SK-N-MC (cell line): ENCODE results near the gene PITRM1.

Experiments used
- DNase-seq: peaks from one replicate; pipeline ENCODE4 v3.0.0-alpha.2; 2011; ENCODE audit warnings: low read depth, low spot score
- H3K27ac ChIP-seq: fragments of 200-600 bp; sonication (generic); 2 replicates; pipeline ENCODE4 v1.5.1; 2016; ENCODE audit warnings: mixed run types
- H3K36me3 ChIP-seq: fragments of 200-600 bp; sonication (generic); 2 replicates; pipeline ENCODE4 v1.6.1; 2017; ENCODE audit warnings: antibody characterized with exemption, low read length, mixed read lengths; ENCODE audit not compliant: insufficient read depth
- H3K4me3 ChIP-seq: fragments of 200-600 bp; sonication (generic); 2 replicates; pipeline ENCODE4 v1.5.1; 2016
- H3K9ac ChIP-seq: fragments of 200-600 bp; sonication (generic); 2 replicates; pipeline ENCODE4 v1.8.0; 2017; ENCODE audit warnings: mixed run types, mixed read lengths; ENCODE audit not compliant: insufficient read length
- H3K9me3 ChIP-seq: fragments of 200-600 bp; sonication (generic); 2 replicates; pipeline ENCODE4 v1.6.1; 2017; ENCODE audit warnings: low read depth, mild to moderate bottlenecking, antibody characterized with exemption, low read length, moderate library complexity, mixed read lengths
- EZH2 ChIP-seq: fragments of 200-600 bp; sonication (generic); IDR thresholded peaks from one replicate; pipeline ENCODE4 v1.6.1; 2017; ENCODE audit warnings: antibody characterized with exemption
- FOXP2 ChIP-seq: optimal IDR thresholded peaks from 2 replicates; pipeline ENCODE3; 2011; ENCODE audit warnings: mild to moderate bottlenecking, moderate library complexity; ENCODE audit not compliant: insufficient read depth; ENCODE audit errors: extremely low read length, control extremely low read depth
- POLR2AphosphoS5 ChIP-seq: IDR thresholded peaks from 2 replicates; pipeline ENCODE4 v1.6.1; 2012; ENCODE audit warnings: mild to moderate bottlenecking, low read depth, low read length, borderline replicate concordance

Gene PITRM1

GRCh38 chr10:3167611-3168330 is 4.8 kb downstream of the PITRM1 start:
- no peak for DNase-seq
- TF ChIP-seq EZH2 (no peak), FOXP2 (no peak)
- Histone ChIP-seq H3K36me3 (peaks cover 38% of the 10 kb centered on the region; the same call in 1 of the 2 replicates), H3K4me3 (no peak overlapping the region), H3K9me3 (no peaks in the 10 kb centered on the region), H3K9ac (no peak overlapping the region), H3K27ac (no peak overlapping the region)

DNA sequence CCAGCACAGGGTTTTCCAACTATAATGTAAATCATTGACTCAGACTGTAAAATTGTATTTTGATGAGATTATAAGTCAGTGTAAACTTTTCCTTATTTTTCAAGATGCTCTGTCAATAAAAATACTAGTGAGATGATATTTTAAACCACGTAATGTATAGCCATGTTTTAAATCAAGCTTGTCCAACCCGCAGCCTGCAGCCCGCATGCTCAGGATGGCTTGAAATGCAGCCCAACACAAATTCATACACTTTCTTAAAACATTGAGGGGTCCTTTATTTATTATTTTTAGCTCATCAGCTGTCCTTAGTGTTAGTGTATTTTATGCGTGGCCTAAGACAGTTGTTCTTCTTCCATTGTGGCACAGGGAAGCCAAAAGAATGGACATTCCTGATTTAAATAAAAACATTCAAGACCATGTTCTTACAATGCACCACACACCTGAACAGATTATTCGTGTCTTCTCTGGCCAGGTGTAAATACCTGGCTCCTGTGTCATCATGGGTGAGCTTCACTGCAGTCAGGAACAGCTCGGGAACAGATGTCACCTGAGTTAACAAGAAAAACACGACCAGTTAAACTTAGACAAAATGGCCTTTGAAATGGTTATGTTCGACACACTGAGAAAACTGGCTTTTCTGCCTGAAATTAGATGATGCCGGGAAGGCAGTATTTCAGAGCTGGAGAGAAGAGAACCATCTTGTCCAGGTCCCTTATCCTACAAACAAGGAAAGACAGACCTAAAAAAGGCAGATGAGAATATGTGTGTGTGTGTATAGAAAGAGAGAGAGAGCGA is 5.9 kb downstream of the PITRM1 start:
- no peak for TF ChIP-seq EZH2
- TF ChIP-seq FOXP2, result no peak
- no peak for TF ChIP-seq POLR2AphosphoS5
- H3K9ac ChIP-seq, result no peak overlapping the region
- DNase-seq, result no peak
- H3K27ac ChIP-seq, result no peak overlapping the region
- H3K4me3 ChIP-seq, result no peak overlapping the region
- no peaks in the 10 kb centered on the region for H3K9me3 ChIP-seq
- peaks cover 42% of the 10 kb centered on the region; the same call in 1 of the 2 replicates for H3K36me3 ChIP-seq

DNA sequence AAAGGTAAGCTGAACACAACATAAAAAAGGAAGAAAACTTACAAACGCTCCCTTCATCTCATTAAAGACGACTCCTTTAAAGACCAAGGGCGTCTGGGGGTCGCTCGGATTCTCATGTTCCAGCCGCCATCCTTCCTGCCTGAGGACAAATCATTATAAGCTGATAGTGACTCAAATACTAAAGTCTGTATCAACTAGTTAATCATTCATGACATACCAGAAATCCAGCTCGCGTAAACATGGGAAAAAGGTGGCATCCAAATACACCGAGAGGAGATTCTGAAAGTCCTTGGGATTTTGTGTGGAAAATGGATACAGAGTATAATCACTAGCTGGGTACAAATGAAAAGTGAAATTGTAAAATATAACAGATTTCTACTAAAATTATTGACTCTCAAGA is 7.4 kb downstream of the PITRM1 start:
- TF ChIP-seq FOXP2, result no peak
- TF ChIP-seq EZH2, result no peak
- TF ChIP-seq POLR2AphosphoS5, result no peak
- Histone ChIP-seq H3K36me3 (peaks cover 42% of the 10 kb centered on the region; the same call in 1 of the 2 replicates), H3K27ac (no peak overlapping the region), H3K9me3 (no peaks in the 10 kb centered on the region), H3K9ac (no peak overlapping the region), H3K4me3 (no peak overlapping the region)
- no peak for DNase-seq

DNA sequence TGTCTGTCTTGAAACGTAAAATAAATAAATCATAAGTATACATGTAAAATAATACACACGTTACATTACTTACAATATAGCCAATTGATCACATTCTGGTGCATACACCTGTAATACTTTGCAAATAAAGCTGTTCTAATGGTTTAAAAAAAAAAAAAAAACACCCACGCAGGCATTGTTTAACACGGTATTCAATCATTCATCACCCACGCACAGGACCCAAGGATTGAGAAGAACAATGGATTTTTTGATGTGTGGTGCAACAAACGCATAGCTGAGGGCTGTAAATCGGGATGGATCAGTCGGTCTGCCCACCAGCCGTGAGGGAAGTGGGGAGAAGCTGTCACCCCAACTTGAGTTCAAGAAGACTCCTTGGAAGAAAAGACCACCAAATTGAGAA is 8.7 kb downstream of the PITRM1 start:
- TF ChIP-seq FOXP2 (no peak), EZH2 (no peak), POLR2AphosphoS5 (no peak)
- Histone ChIP-seq H3K9me3 (no peaks in the 10 kb centered on the region), H3K9ac (no peak overlapping the region), H3K36me3 (peaks cover 40% of the 10 kb centered on the region), H3K27ac (no peak overlapping the region), H3K4me3 (no peak overlapping the region)
- DNase-seq, result no peak

GRCh38 chr10:3162533-3162932 is 10.0 kb downstream of the PITRM1 start:
- no peak for TF ChIP-seq FOXP2
- TF ChIP-seq EZH2, result no peak
- TF ChIP-seq POLR2AphosphoS5, result no peak
- Histone ChIP-seq H3K4me3 (no peak overlapping the region), H3K9me3 (no peaks in the 10 kb centered on the region), H3K27ac (no peak overlapping the region), H3K36me3 (peaks cover 49% of the 10 kb centered on the region), H3K9ac (no peak overlapping the region)
- DNase-seq, result no peak

DNA sequence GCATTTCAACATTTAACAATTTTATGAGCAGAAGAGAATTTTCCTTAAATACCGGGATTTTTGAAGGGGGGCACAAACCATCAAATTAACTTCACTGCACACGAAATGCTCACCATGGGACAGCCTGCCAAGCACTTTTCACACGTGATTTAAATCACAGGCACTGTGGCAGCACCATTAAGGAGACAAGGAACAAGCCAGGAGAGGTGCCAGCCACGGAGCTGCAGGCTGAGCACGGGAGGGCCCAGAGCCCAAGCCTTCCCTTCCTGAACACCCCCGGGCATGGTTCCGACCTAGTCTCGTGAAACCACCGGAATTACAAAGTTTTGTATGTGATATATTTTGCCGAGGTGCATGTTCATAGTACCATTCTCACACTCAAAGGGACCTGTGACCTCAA is 13.4 kb downstream of the PITRM1 start:
- Histone ChIP-seq H3K27ac (no peak overlapping the region), H3K36me3 (peaks cover 50% of the 10 kb centered on the region), H3K9me3 (no peaks in the 10 kb centered on the region), H3K9ac (no peak overlapping the region), H3K4me3 (no peak overlapping the region)
- DNase-seq, result no peak
- TF ChIP-seq POLR2AphosphoS5 (no peak), FOXP2 (no peak), EZH2 (no peak)

- no peak for DNase-seq
- Histone ChIP-seq H3K4me3 (no peak overlapping the region), H3K27ac (no peak overlapping the region), H3K36me3 (peaks cover 37% of the 10 kb centered on the region), H3K9me3 (no peaks in the 10 kb centered on the region), H3K9ac (no peak overlapping the region)
- TF ChIP-seq POLR2AphosphoS5 (no peak), EZH2 (no peak), FOXP2 (no peak)
Observed at GRCh38 chr10:3154666-3155065, 17.9 kb downstream of the PITRM1 start.

DNA sequence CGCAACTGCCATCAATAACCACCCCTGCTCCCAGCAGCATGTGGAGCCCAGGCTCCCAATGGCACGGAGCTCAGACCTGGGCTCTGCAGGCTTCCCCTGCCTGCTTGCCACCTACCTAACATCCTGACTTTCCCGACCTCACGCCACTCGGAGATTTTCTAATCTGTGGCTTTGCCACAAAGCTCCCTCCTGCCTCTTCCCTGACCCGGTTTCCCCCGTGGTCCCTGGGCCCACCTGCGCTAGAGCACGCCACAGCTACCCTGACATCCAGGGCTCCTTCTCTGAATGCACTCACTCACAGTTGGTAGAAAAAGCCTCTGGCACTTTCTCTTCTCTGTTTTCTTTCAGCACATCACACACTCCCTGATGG is 20.0 kb downstream of the PITRM1 start:
- Histone ChIP-seq H3K9ac (no peak overlapping the region), H3K9me3 (no peaks in the 10 kb centered on the region), H3K4me3 (no peak overlapping the region), H3K27ac (no peak overlapping the region), H3K36me3 (peaks cover 27% of the 10 kb centered on the region; the same call in 1 of the 2 replicates)
- no peak for DNase-seq
- TF ChIP-seq POLR2AphosphoS5, result no peak
- no peak for TF ChIP-seq EZH2
